ENCODE measurements around the gene AMACR. TPM values are rescaled to one million over a fixed set of nuclear protein-coding genes. Genes with fewer than 3 reads are reported as not detected.

Gene AMACR
- polyA plus RNA-seq, 1 donor from 2014 or later = 28.5 TPM

Small RNA genes within 50 kb of the gene (small RNA-seq; reads per million reads assigned to genes)
- 0 reads per million in 3 experiments for gene AC139783.1

Other genes starting within 250 kb of the AMACR start
- gene ADAMTS12, start 116.1 kb downstream of the AMACR start, polyA plus RNA-seq = 0.07 and 0.08 TPM in 2 replicates
- gene RXFP3, start 71.7 kb downstream of the AMACR start, polyA plus RNA-seq = not detected in 2 replicates
- gene SLC45A2, start 23.4 kb downstream of the AMACR start, polyA plus RNA-seq = 1.2 and 6.2 TPM in 2 replicates
- 32.0 and 33.1 TPM in 2 replicates for gene C1QTNF3, start 35.2 kb upstream of the AMACR start, polyA plus RNA-seq